Omental fat pad (tissue), 4 donors: ENCODE measurements around the gene QPCTL. TPM values are rescaled to one million over a fixed set of nuclear protein-coding genes. Genes with fewer than 3 reads are reported as not detected.
"Not testable (repeated sequence)": the region's sequence is repeated elsewhere in the genome, so short reads cannot be mapped to it uniquely, and the experiment has no call there.

ENCODE experiments used
- ATAC-seq: fragments of 150-250 bp; one replicate; pipeline ENCODE4 v1.9.1; 2016; ENCODE audit warnings: mild to moderate bottlenecking, moderate library complexity; ENCODE audit not compliant: low FRiP score
- DNase-seq: peaks from one replicate; pipeline ENCODE4 v3.0.0-alpha.2; 2019; ENCODE audit warnings: low spot score
- CTCF ChIP-seq, 3 donors: fragments of 450-650 bp; IDR thresholded peaks; one replicate each; pipeline ENCODE4 v1.5.1; 2016 to 2017; ENCODE audit warnings: antibody characterized with exemption in 3 of 3, mild to moderate bottlenecking in 3 of 3, moderate library complexity in 2 of 3
- total RNA-seq, 4 donors: library from RNA; depleted of rRNA; stranded (reverse); fragments of >200 nt; gene quantifications; one replicate each; pipeline ENCODE4 v1.1.0, GENCODE V29; 2016

QPCTL gene
- total RNA-seq, 4 donors from 2014 or later, result 2.7 to 5.8 (median 5.2) TPM

- DNase-seq (no peak), ATAC-seq (peak; percentile 49)
- no peak for TF ChIP-seq CTCF (IDR thresholded peaks at IDR 0.05)
Observed at GRCh38 chr19:45676851-45677263, 15.6 kb upstream of the QPCTL start.

- ATAC-seq (peak; percentile 83), DNase-seq (peak; percentile 88)
- TF ChIP-seq CTCF (IDR thresholded peaks at IDR 0.05), result no peak
Observed at GRCh38 chr19:45677351-45678230, 14.9 kb upstream of the QPCTL start.

GRCh38 chr19:45681391-45682015, 11.0 kb upstream of the QPCTL start:
- DNase-seq (peak; percentile 70), ATAC-seq (peak; percentile 86)
- peak in 2 of 3 donors; percentile 45 to 96 for TF ChIP-seq CTCF (IDR thresholded peaks at IDR 0.05)

- TF ChIP-seq CTCF (IDR thresholded peaks at IDR 0.05), result no peak
- DNase-seq, result no peak
- no peak for ATAC-seq
Observed at GRCh38 chr19:45682117-45682516, 10.3 kb upstream of the QPCTL start.

- no peak for DNase-seq
- no peak for ATAC-seq
- no peak for TF ChIP-seq CTCF (IDR thresholded peaks at IDR 0.05)
Observed at GRCh38 chr19:45682908-45683307, 9.6 kb upstream of the QPCTL start.

- ATAC-seq, result not testable (repeated sequence)
Observed at GRCh38 chr19:45685045-45685444, 7.4 kb upstream of the QPCTL start.

GRCh38 chr19:45687599-45687998, 4.9 kb upstream of the QPCTL start:
- DNase-seq (no peak), ATAC-seq (no peak)
- TF ChIP-seq CTCF (IDR thresholded peaks at IDR 0.05), result no peak

More at GRCh38 chr19:45685045-45685444, 7.4 kb upstream of the QPCTL start:
- DNase-seq, result not testable (repeated sequence)
